Upper lobe of left lung (tissue), 4 donors: ENCODE results near the gene OPCML.

Experiments
- CTCF ChIP-seq, 6 experiments: fragments of 450-650 bp in 4 of 6; fragments of 200-600 bp in 2 of 6; sonication (generic) in 2 of 6; IDR thresholded peaks; one replicate each; pipeline ENCODE4 v1.5.1; 2016 to 2019; ENCODE audit warnings: antibody characterized with exemption in 6 of 6
- EP300 ChIP-seq, 4 donors: sonication (generic); formaldehyde crosslinking; IDR thresholded peaks; one replicate each; pipeline ENCODE4 v1.5.1; 2017; ENCODE audit warnings: antibody characterized with exemption in 4 of 4, control low read depth in 2 of 4
- POLR2A ChIP-seq, 4 donors: fragments of 450-650 bp; IDR thresholded peaks; one replicate each; pipeline ENCODE4 v1.5.1; 2016 to 2017; ENCODE audit warnings: antibody characterized with exemption in 4 of 4, mild to moderate bottlenecking in 2 of 4
- POLR2AphosphoS5 ChIP-seq, 2 donors: sonication (generic); formaldehyde crosslinking; IDR thresholded peaks; one replicate each; pipeline ENCODE4 v1.5.1; 2017; ENCODE audit warnings: antibody characterized with exemption in 2 of 2

- TF ChIP-seq CTCF (IDR thresholded peaks at IDR 0.05): no peak
- no peak for TF ChIP-seq POLR2AphosphoS5 (IDR thresholded peaks at IDR 0.05)
- TF ChIP-seq EP300 (IDR thresholded peaks at IDR 0.05): no peak
- TF ChIP-seq POLR2A (IDR thresholded peaks at IDR 0.05): no peak
These were observed 655.6 kb downstream of the OPCML start for GRCh38 chr11:132876705-132877104.
